GM23338 (cell line): ENCODE measurements around the gene GPR156. TPM values are rescaled to one million over a fixed set of nuclear protein-coding genes. Genes with fewer than 3 reads are reported as not detected.

Experiments
- ATAC-seq: fragments of 200-7000 bp; cut with Tn5 transposase; 3 replicates; pipeline ENCODE4 v1.9.1; 2020
- DNase-seq: peaks from one replicate; pipeline ENCODE4 v3.0.0-alpha.2; 2015; ENCODE audit warnings: low spot score
- H2AFZ ChIP-seq: fragments of 200-600 bp; sonication (generic); 2 replicates; pipeline ENCODE4 v1.8.0; 2016; ENCODE audit warnings: antibody characterized with exemption, mild to moderate bottlenecking, moderate library complexity
- H3F3A ChIP-seq: fragments of 200-600 bp; sonication (generic); replicated peaks from 2 replicates; pipeline ENCODE4 v1.8.0; 2017; ENCODE audit warnings: antibody characterized with exemption, mixed run types, low read depth
- H3K27ac ChIP-seq: fragments of 200-600 bp; sonication (generic); 2 replicates; pipeline ENCODE4 v1.6.1; 2016; ENCODE audit warnings: low read depth
- H3K27me3 ChIP-seq: fragments of 200-600 bp; sonication (generic); 2 replicates; pipeline ENCODE4 v1.8.0; 2016; ENCODE audit warnings: mild to moderate bottlenecking, mixed run types, moderate library complexity; ENCODE audit not compliant: insufficient read depth
- H3K36me3 ChIP-seq: fragments of 200-600 bp; sonication (generic); 2 replicates; pipeline ENCODE4 v1.8.0; 2016; ENCODE audit warnings: mild to moderate bottlenecking; ENCODE audit not compliant: insufficient read depth
- H3K4me1 ChIP-seq: fragments of 200-600 bp; sonication (generic); 2 replicates; pipeline ENCODE4 v1.8.0; 2016; ENCODE audit warnings: mild to moderate bottlenecking, moderate library complexity; ENCODE audit not compliant: insufficient read depth
- H3K4me2 ChIP-seq: fragments of 200-600 bp; sonication (generic); 2 replicates; pipeline ENCODE4 v1.7.1; 2017; ENCODE audit warnings: mixed run types
- H3K4me3 ChIP-seq: fragments of 200-600 bp; sonication (generic); 2 replicates; pipeline ENCODE4 v1.6.1; 2016; ENCODE audit warnings: mixed run types
- H3K79me2 ChIP-seq: fragments of 200-600 bp; sonication (generic); replicated peaks from 2 replicates; pipeline ENCODE4 v1.8.0; 2017; ENCODE audit warnings: mild to moderate bottlenecking; ENCODE audit not compliant: insufficient read depth
- H3K9me2 ChIP-seq: fragments of 200-600 bp; sonication (generic); 2 replicates; pipeline ENCODE4 v1.8.0; 2017; ENCODE audit not compliant: insufficient read depth
- H4K20me1 ChIP-seq: fragments of 200-600 bp; sonication (generic); replicated peaks from 2 replicates; pipeline ENCODE4 v1.8.0; 2017; ENCODE audit warnings: mild to moderate bottlenecking; ENCODE audit not compliant: insufficient read depth
- H3K27ac Mint-ChIP-seq: 2 replicates; pipeline ENCODE4 v1.8.0; 2020; ENCODE audit warnings: inconsistent platforms, mild to moderate bottlenecking, moderate library complexity, mixed read lengths
- H3K27me3 Mint-ChIP-seq: 3 replicates; pipeline ENCODE4 v1.8.0; 2022; ENCODE audit warnings: low read depth, mild to moderate bottlenecking, moderate library complexity, mixed read lengths, inconsistent platforms; ENCODE audit not compliant: insufficient read depth, poor library complexity
- H3K36me3 Mint-ChIP-seq: 3 replicates; pipeline ENCODE4 v1.8.0; 2021; ENCODE audit warnings: low read depth, mild to moderate bottlenecking, inconsistent platforms, moderate library complexity, mixed read lengths
- H3K4me1 Mint-ChIP-seq: 3 replicates; pipeline ENCODE4 v1.8.0; 2020; ENCODE audit warnings: mild to moderate bottlenecking, inconsistent platforms, mixed read lengths
- H3K4me3 Mint-ChIP-seq: 3 replicates; pipeline ENCODE4 v1.8.0; 2021; ENCODE audit warnings: moderate library complexity, mild to moderate bottlenecking, inconsistent platforms, mixed read lengths
- H3K9me3 Mint-ChIP-seq: 3 replicates; pipeline ENCODE4 v1.8.0; 2020; ENCODE audit warnings: moderate library complexity, mild to moderate bottlenecking, inconsistent platforms, mixed read lengths
- CREB1 ChIP-seq: fragments of 250-450 bp; sonication (Bioruptor Pico); IDR thresholded peaks from 2 replicates; pipeline ENCODE4 v1.5.0; 2020; ENCODE audit warnings: low read depth, mild to moderate bottlenecking, moderate library complexity
- CTCF ChIP-seq, 2 experiments: fragments of 200-600 bp in 1 of 2; sonication (generic) in 1 of 2; conservative IDR thresholded peaks; 2 replicates each; pipeline versions ENCODE4 v1.5.1 to v1.6.1; 2016 to 2017; ENCODE audit warnings: antibody characterized with exemption in 2 of 2, low read depth in 2 of 2, mild to moderate bottlenecking in 2 of 2, moderate library complexity in 1 of 2
- EZH2 ChIP-seq: fragments of 200-600 bp; sonication (generic); IDR thresholded peaks from one replicate; pipeline ENCODE4 v1.8.0; 2017; ENCODE audit warnings: antibody characterized with exemption, mild to moderate bottlenecking, low read depth; ENCODE audit not compliant: unreplicated experiment
- EZH2phosphoT487 ChIP-seq: fragments of 200-600 bp; sonication (generic); IDR thresholded peaks from one replicate; pipeline ENCODE4 v1.8.1; 2018; ENCODE audit warnings: antibody characterized with exemption; ENCODE audit not compliant: unreplicated experiment
- NANOG ChIP-seq: IDR thresholded peaks from 2 replicates; pipeline ENCODE4 v1.6.1; 2016; ENCODE audit warnings: antibody characterized with exemption, borderline replicate concordance
- POLR2AphosphoS5 ChIP-seq: IDR thresholded peaks from 2 replicates; pipeline ENCODE4 v1.6.1; 2016; ENCODE audit warnings: antibody characterized with exemption, low read depth
- STAT1 ChIP-seq: IDR thresholded peaks from one replicate; pipeline ENCODE4 v1.6.1; 2016; ENCODE audit warnings: antibody characterized with exemption; ENCODE audit not compliant: unreplicated experiment
- ZNF462 ChIP-seq: fragments of 250-450 bp; sonication (Bioruptor Pico); IDR thresholded peaks from 2 replicates; pipeline ENCODE4 v1.5.0; 2020; ENCODE audit warnings: mild to moderate bottlenecking, moderate library complexity
- polyA plus RNA-seq: library from polyadenylated mRNA; unstranded; fragments of >200 nt; fragmentation: Nextera tagmentation; extraction: Ambion mirVana; gene quantifications from 2 replicates; pipeline ENCODE4 v1.2.1, GENCODE V29; 2016
- total RNA-seq: library from RNA; depleted of rRNA; stranded (reverse); fragments of >200 nt; shearing (Covaris generic); gene quantifications from 2 replicates; pipeline ENCODE4 v1.2.3, GENCODE V29; 2014
- TF ChIP-seq, protein P1 (sequence below): IDR thresholded peaks from 2 replicates; pipeline ENCODE4 v1.6.1; 2016; ENCODE audit warnings: antibody characterized with exemption
- TF ChIP-seq, protein P2 (sequence below): IDR thresholded peaks from one replicate; pipeline ENCODE4 v1.6.1; 2018; ENCODE audit warnings: antibody characterized with exemption; ENCODE audit not compliant: unreplicated experiment

GPR156 gene
- total and polyA plus RNA-seq, 2 experiments from 2014 or later: 0.50 to 2.5 TPM

DNA sequence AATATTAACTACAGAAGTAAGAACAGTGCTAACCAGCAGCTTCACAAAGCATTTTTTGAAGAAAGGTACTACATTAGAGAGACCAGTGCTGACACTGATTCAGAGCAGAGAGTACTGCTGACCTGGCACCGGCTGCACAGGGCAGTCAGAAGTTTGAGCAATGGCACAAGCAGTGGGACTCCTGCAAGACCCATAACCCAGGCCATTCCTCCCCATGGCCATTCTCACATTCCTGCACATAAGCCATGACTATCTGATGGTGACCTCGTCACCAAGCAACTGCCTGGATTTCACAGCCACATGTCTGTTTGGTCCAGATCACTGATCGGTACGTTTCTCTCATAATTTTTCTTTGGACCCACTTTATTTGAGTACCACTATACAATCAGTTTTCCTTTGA lies 88.7 kb downstream of the GPR156 start (continued):
- TF ChIP-seq POLR2AphosphoS5 (no peak), CREB1 (CRISPR knock-in tag) (no peak), NANOG (no peak), EZH2phosphoT487 (no peak), STAT1 (no peak), CTCF (conservative IDR thresholded peaks at IDR 0.05; ENCODE audit: low read depth in 2 of 2) (no peak), EZH2 (no peak)
- TF ChIP-seq, protein P1, sequence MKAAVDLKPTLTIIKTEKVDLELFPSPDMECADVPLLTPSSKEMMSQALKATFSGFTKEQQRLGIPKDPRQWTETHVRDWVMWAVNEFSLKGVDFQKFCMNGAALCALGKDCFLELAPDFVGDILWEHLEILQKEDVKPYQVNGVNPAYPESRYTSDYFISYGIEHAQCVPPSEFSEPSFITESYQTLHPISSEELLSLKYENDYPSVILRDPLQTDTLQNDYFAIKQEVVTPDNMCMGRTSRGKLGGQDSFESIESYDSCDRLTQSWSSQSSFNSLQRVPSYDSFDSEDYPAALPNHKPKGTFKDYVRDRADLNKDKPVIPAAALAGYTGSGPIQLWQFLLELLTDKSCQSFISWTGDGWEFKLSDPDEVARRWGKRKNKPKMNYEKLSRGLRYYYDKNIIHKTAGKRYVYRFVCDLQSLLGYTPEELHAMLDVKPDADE: no peak

- Mint-ChIP-seq H3K27me3 (no peaks in the 10 kb centered on the region), H3K4me3 (no peak overlapping the region), H3K36me3 (no peaks in the 10 kb centered on the region), H3K4me1 (no peaks in the 10 kb centered on the region), H3K27ac (no peak overlapping the region), H3K9me3 (no peaks in the 10 kb centered on the region)
- Histone ChIP-seq H2AFZ (no peak overlapping the region), H3K9me2 (no peaks in the 10 kb centered on the region), H3K27me3 (no peaks in the 10 kb centered on the region), H3K4me1 (peaks cover 5% of the 10 kb centered on the region; the same call in 1 of the 2 replicates), H4K20me1 (no peaks in the 10 kb centered on the region), H3K4me2 (no peak overlapping the region), H3K36me3 (no peaks in the 10 kb centered on the region), H3K79me2 (no peaks in the 10 kb centered on the region), H3F3A (no peaks in the 10 kb centered on the region), H3K4me3 (no peak overlapping the region), H3K27ac (no peak overlapping the region)
- TF ChIP-seq ZNF462: no peak
- TF ChIP-seq, protein P1: no peak
- no peak for TF ChIP-seq CREB1 (CRISPR knock-in tag)
- TF ChIP-seq, protein P2, sequence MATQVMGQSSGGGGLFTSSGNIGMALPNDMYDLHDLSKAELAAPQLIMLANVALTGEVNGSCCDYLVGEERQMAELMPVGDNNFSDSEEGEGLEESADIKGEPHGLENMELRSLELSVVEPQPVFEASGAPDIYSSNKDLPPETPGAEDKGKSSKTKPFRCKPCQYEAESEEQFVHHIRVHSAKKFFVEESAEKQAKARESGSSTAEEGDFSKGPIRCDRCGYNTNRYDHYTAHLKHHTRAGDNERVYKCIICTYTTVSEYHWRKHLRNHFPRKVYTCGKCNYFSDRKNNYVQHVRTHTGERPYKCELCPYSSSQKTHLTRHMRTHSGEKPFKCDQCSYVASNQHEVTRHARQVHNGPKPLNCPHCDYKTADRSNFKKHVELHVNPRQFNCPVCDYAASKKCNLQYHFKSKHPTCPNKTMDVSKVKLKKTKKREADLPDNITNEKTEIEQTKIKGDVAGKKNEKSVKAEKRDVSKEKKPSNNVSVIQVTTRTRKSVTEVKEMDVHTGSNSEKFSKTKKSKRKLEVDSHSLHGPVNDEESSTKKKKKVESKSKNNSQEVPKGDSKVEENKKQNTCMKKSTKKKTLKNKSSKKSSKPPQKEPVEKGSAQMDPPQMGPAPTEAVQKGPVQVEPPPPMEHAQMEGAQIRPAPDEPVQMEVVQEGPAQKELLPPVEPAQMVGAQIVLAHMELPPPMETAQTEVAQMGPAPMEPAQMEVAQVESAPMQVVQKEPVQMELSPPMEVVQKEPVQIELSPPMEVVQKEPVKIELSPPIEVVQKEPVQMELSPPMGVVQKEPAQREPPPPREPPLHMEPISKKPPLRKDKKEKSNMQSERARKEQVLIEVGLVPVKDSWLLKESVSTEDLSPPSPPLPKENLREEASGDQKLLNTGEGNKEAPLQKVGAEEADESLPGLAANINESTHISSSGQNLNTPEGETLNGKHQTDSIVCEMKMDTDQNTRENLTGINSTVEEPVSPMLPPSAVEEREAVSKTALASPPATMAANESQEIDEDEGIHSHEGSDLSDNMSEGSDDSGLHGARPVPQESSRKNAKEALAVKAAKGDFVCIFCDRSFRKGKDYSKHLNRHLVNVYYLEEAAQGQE: no peak
- ATAC-seq (no peak), DNase-seq (no peak)
These were observed 91.5 kb downstream of the GPR156 start for GRCh38 chr3:120193554-120193953.
